Activated effector memory CD4-positive, alpha-beta T cell treated with anti-CD3 and anti-CD28 coated beads, Interleukin-2, amount 50 U/mL, for 16 hours (primary cell): ENCODE results near the gene IL34.
"Not testable (repeated sequence)": the region's sequence is repeated elsewhere in the genome, so short reads cannot be mapped to it uniquely, and the experiment has no call there.

ENCODE experiments used
- DNase-seq: peaks from one replicate; pipeline ENCODE4 v3.0.0-alpha.2; 2020

IL34 gene

DNA sequence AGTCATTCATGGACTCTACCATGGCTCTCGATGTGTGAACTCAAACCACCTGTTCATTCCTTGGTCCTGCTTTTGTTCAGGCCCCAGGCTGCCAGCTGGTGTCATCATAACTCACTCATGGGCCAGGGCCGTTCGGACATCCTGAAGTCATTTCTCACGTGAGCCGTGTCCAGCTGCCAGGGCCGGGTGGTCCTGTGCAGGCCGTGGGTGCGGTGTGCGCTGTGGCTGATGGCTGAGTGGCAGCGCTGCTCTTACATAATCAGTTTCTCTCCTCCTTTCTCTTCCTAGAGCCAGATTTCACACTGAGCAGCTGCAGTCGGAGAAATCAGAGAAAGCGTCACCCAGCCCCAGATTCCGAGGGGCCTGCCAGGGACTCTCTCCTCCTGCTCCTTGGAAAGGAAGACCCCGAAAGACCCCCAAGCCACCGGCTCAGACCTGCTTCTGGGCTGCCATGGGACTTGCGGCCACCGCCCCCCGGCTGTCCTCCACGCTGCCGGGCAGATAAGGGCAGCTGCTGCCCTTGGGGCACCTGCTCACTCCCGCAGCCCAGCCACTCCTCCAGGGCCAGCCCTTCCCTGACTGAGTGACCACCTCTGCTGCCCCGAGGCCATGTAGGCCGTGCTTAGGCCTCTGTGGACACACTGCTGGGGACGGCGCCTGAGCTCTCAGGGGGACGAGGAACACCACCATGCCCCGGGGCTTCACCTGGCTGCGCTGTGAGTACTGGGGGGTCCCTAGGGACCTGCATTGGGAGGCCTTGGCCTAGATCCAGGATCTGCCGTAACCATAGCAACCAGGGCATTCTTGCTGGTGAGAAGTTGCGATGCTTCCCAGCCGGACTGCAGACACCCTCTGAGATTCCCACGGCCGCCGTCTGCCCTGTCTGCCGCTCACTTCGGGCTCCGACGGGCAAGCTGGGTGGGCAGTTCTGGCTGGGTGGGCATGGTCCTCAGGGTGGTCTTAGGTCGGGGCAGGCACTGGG lies at the start of gene IL34:
TSS of gene IL34 (plus strand) at position 300 of the 982 bp plus-strand sequence. CDS start at position 689, 389 bp downstream.
- no peak for DNase-seq

GRCh38 chr16:70597135-70597835 lies 49.1 kb upstream of the IL34 start:
- DNase-seq = no peak

- DNase-seq = no peak
These were observed 47.3 kb upstream of the IL34 start for GRCh38 chr16:70598937-70599503.

- no peak for DNase-seq
These were observed 45.6 kb upstream of the IL34 start for GRCh38 chr16:70600730-70601129.

DNA sequence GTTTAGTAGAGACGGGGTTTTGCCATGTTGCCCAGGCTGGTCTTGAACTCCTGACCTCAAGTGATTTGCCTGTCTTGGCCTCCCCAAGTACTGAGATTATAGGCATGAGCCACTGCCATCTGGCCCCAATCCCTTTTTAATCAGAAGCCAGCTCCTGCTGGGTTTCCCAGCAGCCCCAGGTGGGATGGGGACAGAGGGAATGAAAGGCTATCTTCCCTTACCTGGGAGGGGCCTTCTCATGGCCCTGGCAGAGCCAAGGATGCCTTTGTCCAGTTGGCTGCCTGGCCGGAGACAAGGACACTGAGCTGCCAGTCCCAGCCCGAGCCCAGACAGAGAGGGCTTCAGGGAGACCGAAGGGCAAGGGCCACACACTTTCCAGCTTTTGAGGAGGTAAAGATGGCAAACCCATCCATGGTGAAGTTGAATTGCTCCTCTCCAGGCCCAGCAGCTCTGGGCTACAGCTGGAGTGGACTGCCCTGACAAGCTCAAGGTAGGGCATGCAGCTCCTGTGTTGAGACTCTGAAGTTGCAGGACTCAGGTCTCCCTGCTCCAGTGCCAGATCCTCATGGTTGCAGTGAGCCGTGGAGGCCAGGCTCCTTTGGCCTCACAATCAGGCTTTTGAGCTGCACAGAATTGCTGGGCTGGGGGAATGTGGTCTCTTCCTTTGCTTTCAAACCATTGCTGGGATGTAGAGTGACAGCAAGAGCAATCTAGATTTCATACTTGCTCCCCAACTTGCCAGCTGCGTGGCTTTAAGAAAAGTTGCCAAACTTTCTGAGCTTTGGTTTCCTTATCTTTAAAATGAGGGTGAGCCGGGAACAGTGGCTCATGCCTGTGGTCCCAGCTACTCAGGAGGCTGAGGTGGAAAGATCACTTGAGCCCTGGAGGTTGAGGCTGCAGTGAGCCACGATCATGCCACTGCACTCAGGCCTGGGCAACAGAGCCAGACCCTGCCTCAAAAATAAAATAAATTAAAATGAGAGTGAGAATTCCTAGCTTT lies 44.5 kb upstream of the IL34 start:
- DNase-seq = no peak

DNA sequence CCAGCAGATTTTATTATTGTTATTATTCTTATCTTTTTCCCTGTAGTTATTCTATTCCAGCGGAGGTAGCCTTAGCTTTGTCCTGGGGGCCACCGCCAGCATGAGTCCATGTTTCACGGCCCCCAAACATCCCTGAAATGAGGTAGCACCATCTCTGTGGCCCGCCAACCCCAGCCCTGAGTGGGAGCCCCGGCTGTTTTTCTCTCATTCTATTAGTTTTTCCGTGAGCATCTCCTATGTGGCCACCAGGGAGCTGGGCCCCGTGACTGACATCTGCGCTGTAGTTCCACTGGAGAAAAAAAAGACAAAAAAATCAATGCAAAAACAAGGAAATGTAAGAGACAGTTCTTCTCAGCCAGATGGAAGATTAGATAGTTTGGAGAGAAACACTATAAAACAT lies 43.5 kb upstream of the IL34 start:
- no peak for DNase-seq

GRCh38 chr16:70604407-70605282 lies 41.7 kb upstream of the IL34 start:
- DNase-seq = no peak

DNA sequence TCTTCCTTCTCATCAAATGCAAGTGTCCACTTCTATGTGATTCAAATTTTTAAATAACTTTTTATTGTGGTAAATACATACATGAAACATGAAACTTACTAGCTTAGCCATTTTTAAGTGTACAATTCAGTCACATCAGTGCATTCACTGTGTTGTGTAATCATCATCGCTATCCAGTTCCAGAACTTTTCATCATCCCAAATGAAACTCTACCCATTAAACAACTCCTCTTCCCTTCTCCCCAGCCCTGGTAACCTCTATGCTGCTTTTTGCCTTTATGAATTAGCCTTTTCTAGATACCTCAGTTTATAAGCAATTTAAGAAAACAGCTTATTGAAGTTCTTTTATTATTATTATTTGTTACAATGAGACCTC lies 41.1 kb upstream of the IL34 start:
- no peak for DNase-seq

DNA sequence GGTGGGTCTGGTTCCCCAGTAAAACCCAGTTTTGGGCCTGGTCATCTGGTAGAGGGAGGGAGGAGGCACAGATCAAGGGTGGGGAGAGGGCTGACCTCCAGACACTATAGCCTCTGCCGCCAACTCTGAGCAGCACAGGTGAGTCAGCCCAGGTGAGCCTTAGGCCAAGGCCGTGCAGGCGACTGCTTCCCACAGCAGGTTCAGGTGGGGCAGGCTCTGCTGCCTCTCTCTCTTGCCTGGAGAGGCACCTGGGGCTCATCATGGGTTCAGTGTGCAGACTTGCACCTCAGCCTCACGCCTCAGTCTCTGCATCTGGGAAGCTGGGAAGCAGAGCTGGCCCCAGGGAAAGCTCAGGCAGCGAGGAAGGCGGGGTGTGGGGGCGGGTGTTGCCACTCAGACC lies 37.8 kb upstream of the IL34 start:
- no peak for DNase-seq

GRCh38 chr16:70610273-70611223 lies 35.8 kb upstream of the IL34 start:
- no peak for DNase-seq

DNA sequence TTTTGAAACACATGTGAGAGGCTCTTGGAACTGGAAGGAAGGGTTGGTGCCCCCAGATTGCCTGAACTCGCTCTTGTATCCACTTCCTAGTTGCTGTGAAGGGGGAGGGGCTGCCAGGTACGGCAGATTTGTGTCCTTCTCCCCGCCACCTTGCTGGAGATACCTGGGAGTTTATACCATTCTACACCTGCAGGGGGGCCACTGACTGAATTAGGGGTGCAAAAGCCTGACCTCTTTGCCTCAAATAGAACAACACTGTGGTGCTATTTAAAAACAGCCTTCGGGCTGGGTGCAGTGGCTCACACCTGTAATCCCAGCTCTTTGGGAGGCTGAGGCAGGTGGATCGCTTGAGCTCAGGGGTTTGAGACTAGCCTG lies 35.1 kb upstream of the IL34 start:
- no peak for DNase-seq

GRCh38 chr16:70611785-70612303 lies 34.5 kb upstream of the IL34 start:
- no peak for DNase-seq

DNA sequence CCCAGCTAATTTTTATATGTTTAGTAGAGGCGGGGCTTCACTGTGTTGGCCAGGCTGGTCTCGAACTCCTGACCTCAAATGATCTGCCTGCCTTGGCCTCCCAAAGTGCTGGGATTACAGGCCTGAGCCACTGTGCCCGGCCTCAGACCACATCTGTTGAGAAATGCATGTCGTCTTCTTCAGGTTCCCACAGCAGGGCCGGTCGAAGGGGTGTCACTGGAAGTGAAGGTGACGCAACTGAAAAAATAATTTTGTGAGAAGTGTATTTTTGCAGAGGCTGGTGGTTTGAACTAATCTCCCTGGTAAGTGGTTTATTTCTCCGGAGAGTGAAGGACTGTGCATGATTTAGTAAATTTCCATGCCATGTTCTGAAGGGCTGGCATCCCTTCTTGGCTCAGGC lies 33.4 kb upstream of the IL34 start:
- DNase-seq = no peak

GRCh38 chr16:70614208-70614951 lies 32.0 kb upstream of the IL34 start:
- DNase-seq = no peak

- DNase-seq = no peak
These were observed 30.4 kb upstream of the IL34 start for GRCh38 chr16:70615945-70616344.

DNA sequence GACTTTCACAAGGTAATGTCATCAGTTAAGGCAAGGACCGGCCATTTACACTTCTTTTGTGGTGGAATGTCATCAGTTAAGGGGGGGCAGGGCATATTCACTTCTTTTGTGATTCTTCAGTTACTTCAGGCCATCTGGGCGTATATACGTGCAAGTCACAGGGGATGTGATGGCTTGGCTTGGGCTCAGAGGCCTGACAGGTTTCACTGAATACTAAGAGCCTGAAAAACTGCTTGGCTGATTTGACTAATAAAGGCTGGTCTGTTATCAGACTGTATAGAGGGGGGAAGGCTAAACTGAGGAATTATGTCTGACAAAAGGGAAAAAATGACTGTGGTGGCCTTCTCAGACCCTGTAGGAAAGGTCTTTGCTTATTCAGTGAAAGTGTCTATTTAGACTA lies 24.5 kb upstream of the IL34 start:
- not testable (repeated sequence) for DNase-seq

DNA sequence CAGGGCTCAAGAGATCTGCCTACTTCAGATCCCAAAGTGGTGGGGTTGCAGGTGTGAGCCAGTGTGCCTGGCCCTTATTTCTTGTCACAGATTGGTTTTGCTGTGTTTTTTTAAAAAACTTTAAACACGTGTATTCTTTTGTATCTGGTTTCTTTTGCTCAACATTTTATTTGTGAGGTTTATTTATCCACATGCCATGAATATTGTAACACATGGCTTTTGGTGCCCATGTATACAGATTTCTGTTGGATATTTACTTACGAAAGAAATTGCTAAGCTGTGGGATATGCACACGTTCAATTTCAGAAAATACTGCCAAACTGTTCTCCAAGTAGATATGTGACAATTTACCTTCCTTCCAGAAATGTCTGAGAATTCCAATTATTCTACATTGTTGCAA lies 18.7 kb upstream of the IL34 start:
- DNase-seq = no peak

DNA sequence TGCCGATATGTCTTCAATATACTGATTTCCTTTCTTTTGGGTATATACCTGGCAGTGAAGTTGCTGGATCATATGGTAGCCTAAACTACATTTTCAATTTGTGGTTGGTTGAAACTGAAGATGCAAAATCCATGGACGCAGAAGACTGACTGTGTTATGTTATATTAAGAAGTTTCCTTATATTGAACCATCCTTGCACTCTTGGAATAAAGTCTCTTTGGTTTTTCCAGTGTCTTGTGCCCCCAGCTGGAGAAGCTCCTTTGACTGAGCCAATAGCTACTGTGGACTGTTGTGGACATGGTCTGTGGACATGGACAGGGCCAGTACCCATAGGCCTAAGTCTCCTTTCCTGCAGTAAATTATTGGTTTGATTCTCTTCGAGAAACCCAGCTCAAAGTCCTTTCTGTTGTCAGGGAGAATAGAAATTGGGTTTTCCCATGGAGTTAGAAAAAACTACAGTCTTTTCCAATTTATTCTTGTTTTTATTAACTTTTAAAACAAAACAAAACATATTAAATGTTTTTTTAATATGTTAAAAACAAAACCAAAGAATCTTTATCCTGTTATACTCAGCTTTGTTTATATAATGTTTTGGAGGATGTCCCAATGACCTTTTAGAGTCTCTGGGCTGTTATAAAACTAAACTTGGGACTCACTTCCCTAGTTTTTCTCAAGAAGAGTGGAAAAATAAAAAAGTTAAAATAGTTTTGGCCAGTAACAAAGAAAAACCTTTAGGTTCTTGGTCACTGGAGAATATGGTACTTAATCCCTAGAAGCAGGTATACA lies 15.2 kb upstream of the IL34 start:
- DNase-seq = no peak
